ENCODE data around the gene RNF43.

Gene RNF43

GRCh38 chr17:58380207-58381123 is 36.9 kb downstream of the RNF43 start:
- no peak for ATAC-seq

- ATAC-seq, result no peak
Measured at GRCh38 chr17:58379511-58379824, 37.9 kb downstream of the RNF43 start.

GRCh38 chr17:58378733-58379510 is 38.4 kb downstream of the RNF43 start:
- no peak for ATAC-seq

GRCh38 chr17:58377661-58378060 is 39.7 kb downstream of the RNF43 start:
- ATAC-seq, result no peak

- ATAC-seq, result no peak
Measured at GRCh38 chr17:58377093-58377601, 40.2 kb downstream of the RNF43 start.

GRCh38 chr17:58376472-58377000 is 40.8 kb downstream of the RNF43 start:
- ATAC-seq, result no peak

- no peak for ATAC-seq
Measured at GRCh38 chr17:58375811-58376210, 41.5 kb downstream of the RNF43 start.

GRCh38 chr17:58375256-58375655 is 42.1 kb downstream of the RNF43 start:
- ATAC-seq, result no peak

GRCh38 chr17:58373923-58374322 is 43.4 kb downstream of the RNF43 start:
- ATAC-seq, result no peak

- no peak for ATAC-seq
Measured at GRCh38 chr17:58373003-58373402, 44.3 kb downstream of the RNF43 start.

GRCh38 chr17:58371300-58371950 is 45.9 kb downstream of the RNF43 start:
- ATAC-seq, result no peak

GRCh38 chr17:58370716-58371115 is 46.6 kb downstream of the RNF43 start:
- ATAC-seq, result no peak

- ATAC-seq, result no peak
Measured at GRCh38 chr17:58370309-58370708, 47.0 kb downstream of the RNF43 start.

GRCh38 chr17:58369214-58370031 is 47.9 kb downstream of the RNF43 start:
- no peak for ATAC-seq

- ATAC-seq, result no peak
Measured at GRCh38 chr17:58368860-58369213, 48.5 kb downstream of the RNF43 start.
